GM12878 (cell line): ENCODE measurements around the gene RWDD1. TPM values are rescaled to one million over a fixed set of nuclear protein-coding genes. Genes with fewer than 3 reads are reported as not detected.

ENCODE experiments used
- ATAC-seq: fragments of 200-7000 bp; cut with Tn5 transposase; 3 replicates; pipeline ENCODE4 v1.9.1; 2020; ENCODE audit warnings: mild to moderate bottlenecking, moderate library complexity
- BruUV-seq: library from RNA; stranded (reverse); fragments of 400-500 nt; replicated peaks from 2 replicates; lab custom pipeline; 2021; lab: Mats Ljungman, UMichigan
- CTCF ChIA-PET: fragments of 300-600 bp; sonication (Branson Sonifier 250); formaldehyde crosslinking; extraction: SDS; loops from one replicate; lab custom pipeline; 2021; ENCODE audit warnings: inconsistent platforms; lab: Yijun Ruan, JAX
- POLR2A ChIA-PET: fragments of 350-600 bp; formaldehyde crosslinking; extraction: SDS; loops from one replicate; lab custom pipeline; 2021; ENCODE audit warnings: inconsistent platforms; lab: Charles Lee
- RAD21 ChIA-PET: fragments of 300-600 bp; sonication (Branson Sonifier 250); formaldehyde crosslinking; loops from one replicate; lab custom pipeline; 2023; ENCODE audit warnings: antibody characterized with exemption; ENCODE audit not compliant: unreplicated experiment; lab: Charles Lee
- SMC1A ChIA-PET: fragments of 300-600 bp; sonication (Branson Sonifier 250); formaldehyde crosslinking; loops from one replicate; lab custom pipeline; 2023; ENCODE audit not compliant: unreplicated experiment, uncharacterized antibody; lab: Charles Lee
- DNase-seq: peaks from one replicate; pipeline ENCODE4 v3.0.0-alpha.2; 2011; ENCODE audit warnings: low read depth, low spot score
- FAIRE-seq: peaks from 3 replicates; lab custom pipeline; 2011; peaks lifted over from hg19 to GRCh38; lab: Jason Lieb, UNC
- H2AFZ ChIP-seq: 2 replicates; pipeline ENCODE4 v1.6.0; 2011; ENCODE audit warnings: low read depth, low read length, control low read depth; ENCODE audit not compliant: control insufficient read depth
- H3K27ac ChIP-seq: 2 replicates; pipeline ENCODE4 v1.5.1; 2011; ENCODE audit warnings: control low read depth; ENCODE audit not compliant: control insufficient read depth, insufficient read depth
- H3K27me3 ChIP-seq, 2 experiments: replicated peaks in 1 of 2; 2 replicates each; pipeline versions ENCODE4 v1.6.0 to v1.6.1; 2011; ENCODE audit warnings: low read length in 1 of 2; ENCODE audit not compliant: control insufficient read depth in 2 of 2, insufficient read depth in 2 of 2
- H3K36me3 ChIP-seq, 2 experiments: 2 replicates each; pipeline ENCODE4 v1.5.1; 2011; ENCODE audit warnings: low read length in 1 of 2; ENCODE audit not compliant: control insufficient read depth in 2 of 2, insufficient read depth in 2 of 2
- H3K4me1 ChIP-seq: 2 replicates; pipeline ENCODE4 v1.6.1; 2011; ENCODE audit warnings: mild to moderate bottlenecking, low read length, moderate library complexity, mixed read lengths; ENCODE audit not compliant: control insufficient read depth, insufficient read depth
- H3K4me2 ChIP-seq: 2 replicates; pipeline ENCODE4 v1.6.0; 2011; ENCODE audit warnings: control low read depth; ENCODE audit not compliant: control insufficient read depth, insufficient read depth
- H3K4me3 ChIP-seq: fragments of 200-600 bp; sonication (generic); 2 replicates; pipeline ENCODE4 v1.5.1; 2016
- H3K79me2 ChIP-seq: 2 replicates; pipeline ENCODE4 v1.6.0; 2011; ENCODE audit warnings: low read length; ENCODE audit not compliant: control insufficient read depth, insufficient read depth
- H3K9ac ChIP-seq: 2 replicates; pipeline ENCODE4 v1.8.0; 2011; ENCODE audit warnings: low read length, control low read depth, mixed read lengths; ENCODE audit not compliant: control insufficient read depth, insufficient read depth
- H3K9me3 ChIP-seq: replicated peaks from 3 replicates; pipeline ENCODE4 v1.5.1; 2011; ENCODE audit warnings: mild to moderate bottlenecking, low read length; ENCODE audit not compliant: control insufficient read depth, insufficient read depth
- H4K20me1 ChIP-seq: 2 replicates; pipeline ENCODE4 v1.6.0; 2011; ENCODE audit not compliant: control insufficient read depth, insufficient read depth
- BCLAF1 ChIP-seq: fragments of 450-650 bp; IDR thresholded peaks from 2 replicates; pipeline ENCODE4 v1.6.1; 2017; ENCODE audit warnings: antibody characterized with exemption, mild to moderate bottlenecking, moderate library complexity
- TAF1 ChIP-seq: IDR thresholded peaks from 2 replicates; pipeline ENCODE4 v1.6.1; 2011; ENCODE audit warnings: mild to moderate bottlenecking, low read depth, low read length, borderline replicate concordance
- ZBTB40 ChIP-seq: fragments of 450-650 bp; IDR thresholded peaks from 2 replicates; pipeline ENCODE4 v1.6.1; 2016; ENCODE audit warnings: mild to moderate bottlenecking, moderate library complexity, borderline replicate concordance
- in situ Hi-C: fragments of 300-500 bp; cut with MboI; formaldehyde crosslinking; loops from 9 replicates; pipeline ENCODE4 v1.14.3; 2018; ENCODE audit warnings: mixed read lengths
- intact Hi-C: fragments of 100-400 bp; cut with micrococcal nuclease; formaldehyde crosslinking; loops from one replicate; pipeline ENCODE4 v1.14.2; 2022; ENCODE audit not compliant: unreplicated experiment
- polyA plus RNA-seq, 11 experiments: library from polyadenylated mRNA; depleted of rRNA in 4 of 11; unstranded in 6 of 11; stranded (reverse) in 5 of 11; fragments of >200 nt; fragmentation: Nextera tagmentation in 4 of 11; fragmentation: Illumina TruSeq in 1 of 11; extraction: Ambion mirVana in 4 of 11; extraction: Trizol in 1 of 11; gene quantifications; 1 replicate in 1 of 11; 2 replicates in 10 of 11; pipeline versions ENCODE4 v1.2.1 to v1.2.3, GENCODE V29; 2011 to 2016; ENCODE audit warnings: inconsistent platforms in 2 of 11, missing spikeins in 2 of 11, low read depth in 1 of 11
- total RNA-seq, 4 experiments: library from RNA; depleted of rRNA in 3 of 4; stranded (reverse); fragments of >200 nt in 3 of 4; fragmentation: Illumina TruSeq in 1 of 4; extraction: Trizol in 1 of 4; gene quantifications; 2 replicates each; pipeline versions ENCODE4 v1.2.1 to v1.2.3, GENCODE V29; 2013 to 2021

The RWDD1 gene
- total and polyA plus RNA-seq, 10 of the 15 experiments (the other 5 are each of a cell fraction or from before 2014, with no cell fraction given) = 40.1 to 107 (median 65.8) TPM

GRCh38 chr6:116550796-116551195 is 20.5 kb upstream of the RWDD1 start (continued):
- no peak for TF ChIP-seq ZBTB40

- CTCF ChIA-PET = interaction anchor here (0.7 to 3.0 kb wide), 6 partner anchors 9 to 286 kb away, joined by 3 to 14 read pairs (median 6); no protein-coding TSS in a partner anchor
Measured at GRCh38 chr6:116553451-116553850, 17.9 kb upstream of the RWDD1 start, which contains the start of gene CALHM4. Gene CALHM4 (plus strand): TSS chr6:116553751. CDS start chr6:116553794, 43 bp downstream.

More at GRCh38 chr6:116553451-116553850, 17.9 kb upstream of the RWDD1 start, which contains the start of gene CALHM4:
- no TSS peak for BruUV-seq
- SMC1A ChIA-PET = interaction anchor here (1.1 to 2.6 kb wide), 3 partner anchors 10 to 107 kb away, joined by 3 to 8 read pairs (median 8); no protein-coding TSS in a partner anchor
- no peaks in the 10 kb centered on the region for H3K36me3 ChIP-seq
- DNase-seq (no peak), FAIRE-seq (no peak)
- H3K4me3 ChIP-seq = no peak within 1 kb of the TSS
- H3K79me2 ChIP-seq = no peaks in the 10 kb centered on the region
- TF ChIP-seq TAF1 (no peak), BCLAF1 (no peak)
- TF ChIP-seq, all 136 proteins: peak for 0
- in situ Hi-C loops = no loop called here
- no peaks in the 10 kb centered on the region for H3K4me1 ChIP-seq
- H3K4me2 ChIP-seq = no peak within 1 kb of the TSS
- ATAC-seq = no peak
- H3K9ac ChIP-seq = no peak within 1 kb of the TSS
- no peak within 1 kb of the TSS for H3K27ac ChIP-seq
- H2AFZ ChIP-seq = no peak within 1 kb of the TSS
- H3K9me3 ChIP-seq = no peaks in the 10 kb centered on the region
- RAD21 ChIA-PET = interaction anchor here (0.8 kb wide), 1 partner anchor 41 kb away, joined by 3 read pairs; no protein-coding TSS in a partner anchor
- no peaks in the 10 kb centered on the region for H3K27me3 ChIP-seq
- POLR2A ChIA-PET = no interaction called here
- intact Hi-C loops = no loop called here
- H4K20me1 ChIP-seq = no peaks in the 10 kb centered on the region
